PC-9 (cell line): Measurements from ENCODE around the gene PLEKHG1. TPM values are rescaled to one million over a fixed set of nuclear protein-coding genes. Genes with fewer than 3 reads are reported as not detected.

Experiments
- BruUV-seq: library from RNA; stranded (reverse); fragments of 400-500 nt; replicated peaks from 2 replicates; lab custom pipeline; 2021; lab: Mats Ljungman, UMichigan
- CTCF ChIA-PET: fragments of 300-600 bp; sonication (Branson Sonifier 250); formaldehyde crosslinking; loops from one replicate; lab custom pipeline; 2022; ENCODE audit warnings: antibody characterized with exemption; lab: Charles Lee
- POLR2A ChIA-PET: fragments of 300-600 bp; sonication (Branson Sonifier 250); formaldehyde crosslinking; loops from one replicate; lab custom pipeline; 2022; ENCODE audit warnings: antibody characterized with exemption; ENCODE audit not compliant: unreplicated experiment; lab: Charles Lee
- DNase-seq, 2 experiments: peaks; one replicate each; pipeline versions ENCODE4 v3.0.0 to v3.0.0-alpha.2; 2015 to 2022; ENCODE audit warnings: mixed read lengths in 1 of 2
- H2AFZ ChIP-seq: fragments of 200-600 bp; sonication (generic); 2 replicates; pipeline ENCODE4 v1.8.1; 2017; ENCODE audit warnings: antibody characterized with exemption
- H3F3A ChIP-seq: fragments of 200-600 bp; sonication (generic); 2 replicates; pipeline ENCODE4 v1.8.1; 2017; ENCODE audit warnings: antibody characterized with exemption, mild to moderate bottlenecking, low read depth; ENCODE audit not compliant: insufficient read depth
- H3K27ac ChIP-seq: fragments of 200-600 bp; sonication (generic); 2 replicates; pipeline ENCODE4 v1.6.1; 2016; ENCODE audit warnings: mixed run types
- H3K27me3 ChIP-seq: fragments of 200-600 bp; sonication (generic); 2 replicates; pipeline ENCODE4 v1.6.1; 2016; ENCODE audit warnings: low read depth, mixed run types; ENCODE audit not compliant: insufficient read depth
- H3K36me3 ChIP-seq: fragments of 200-600 bp; sonication (generic); 2 replicates; pipeline ENCODE4 v1.6.1; 2016; ENCODE audit warnings: low read depth, mixed run types
- H3K4me1 ChIP-seq: fragments of 200-600 bp; sonication (generic); replicated peaks from 2 replicates; pipeline ENCODE4 v1.6.1; 2016; ENCODE audit warnings: mixed run types; ENCODE audit not compliant: insufficient read depth
- H3K4me2 ChIP-seq: fragments of 200-600 bp; sonication (generic); 2 replicates; pipeline ENCODE4 v1.6.1; 2017; ENCODE audit warnings: mixed run types
- H3K4me3 ChIP-seq: fragments of 200-600 bp; sonication (generic); 2 replicates; pipeline ENCODE4 v1.6.1; 2016; ENCODE audit warnings: mixed run types
- H3K79me2 ChIP-seq: fragments of 200-600 bp; sonication (generic); 2 replicates; pipeline ENCODE4 v1.6.1; 2017; ENCODE audit warnings: low read depth, mixed run types
- H3K9me2 ChIP-seq: fragments of 200-600 bp; sonication (generic); 2 replicates; pipeline ENCODE4 v1.8.1; 2017; ENCODE audit warnings: mild to moderate bottlenecking; ENCODE audit not compliant: insufficient read depth
- H3K9me3 ChIP-seq: fragments of 200-600 bp; sonication (generic); 2 replicates; pipeline ENCODE4 v1.8.1; 2016; ENCODE audit warnings: low read depth; ENCODE audit not compliant: insufficient read depth
- H4K20me1 ChIP-seq: fragments of 200-600 bp; sonication (generic); 2 replicates; pipeline ENCODE4 v1.8.1; 2017; ENCODE audit not compliant: insufficient read depth
- CTCF ChIP-seq: fragments of 200-600 bp; sonication (generic); conservative IDR thresholded peaks from 2 replicates; pipeline ENCODE4 v1.6.1; 2017; ENCODE audit warnings: mixed run types, antibody characterized with exemption, mild to moderate bottlenecking, moderate library complexity
- EZH2 ChIP-seq: fragments of 200-600 bp; sonication (generic); IDR thresholded peaks from 2 replicates; pipeline ENCODE4 v1.8.0; 2017; ENCODE audit warnings: antibody characterized with exemption, low read depth
- intact Hi-C: fragments of 100-400 bp; cut with micrococcal nuclease; formaldehyde crosslinking; loops from one replicate; pipeline ENCODE4 v1.10.0; 2022; ENCODE audit not compliant: unreplicated experiment
- total RNA-seq: library from RNA; stranded (reverse); gene quantifications from 2 replicates; pipeline ENCODE4 v1.2.3, GENCODE V29; 2021

Gene PLEKHG1
- total RNA-seq, 1 experiment from 2014 or later: 8.9 TPM

- Histone ChIP-seq H4K20me1 (no peaks in the 10 kb centered on the region), H3F3A (no peaks in the 10 kb centered on the region), H3K4me2 (no peak overlapping the region), H3K79me2 (no peaks in the 10 kb centered on the region), H3K27ac (no peak overlapping the region), H3K4me1 (no peaks in the 10 kb centered on the region), H3K27me3 (no peaks in the 10 kb centered on the region), H3K4me3 (no peak overlapping the region), H3K9me2 (no peaks in the 10 kb centered on the region), H3K9me3 (no peaks in the 10 kb centered on the region), H3K36me3 (no peaks in the 10 kb centered on the region), H2AFZ (no peak overlapping the region)
- DNase-seq: no peak
- TF ChIP-seq EZH2: no peak
- TF ChIP-seq CTCF: no peak
- POLR2A ChIA-PET: no interaction called here
- CTCF ChIA-PET: no interaction called here
- intact Hi-C loops: no loop called here
- BruUV-seq: no TSS peak
These were observed 23.8 kb upstream of the PLEKHG1 start for GRCh38 chr6:150575836-150576235.

- Histone ChIP-seq H3F3A (no peaks in the 10 kb centered on the region), H3K27me3 (no peaks in the 10 kb centered on the region), H4K20me1 (no peaks in the 10 kb centered on the region), H3K27ac (no peak overlapping the region), H3K36me3 (no peaks in the 10 kb centered on the region), H3K9me2 (no peaks in the 10 kb centered on the region), H3K4me3 (no peak overlapping the region), H3K79me2 (no peaks in the 10 kb centered on the region), H3K9me3 (no peaks in the 10 kb centered on the region), H3K4me1 (no peaks in the 10 kb centered on the region), H2AFZ (no peak overlapping the region), H3K4me2 (no peak overlapping the region)
- no peak for DNase-seq
- intact Hi-C loops: no loop called here
- ChIA-PET POLR2A (no interaction called here), CTCF (no interaction called here)
- no peak for TF ChIP-seq CTCF
- TF ChIP-seq EZH2: no peak
- no TSS peak for BruUV-seq
These were observed 22.9 kb upstream of the PLEKHG1 start for GRCh38 chr6:150576651-150577226.

DNA sequence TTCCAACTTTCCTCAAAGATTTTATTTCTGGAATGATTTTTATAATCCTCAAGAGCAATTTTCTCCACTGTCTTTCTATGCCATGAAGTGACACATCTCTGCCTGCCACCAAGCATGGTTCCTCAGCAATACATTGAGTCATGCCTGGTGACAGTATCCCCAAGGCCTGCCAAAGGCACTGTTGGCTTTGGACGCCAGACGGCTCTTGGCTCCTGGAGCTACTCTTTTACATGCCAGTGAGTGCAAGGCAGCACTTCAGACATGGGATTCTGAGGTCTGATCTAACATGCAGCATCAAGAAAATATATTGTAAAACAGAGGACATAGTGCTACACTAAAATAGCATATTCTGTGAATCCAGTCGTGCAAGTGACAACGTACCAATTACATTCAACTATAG lies 20.1 kb upstream of the PLEKHG1 start:
- TF ChIP-seq CTCF (no peak), EZH2 (no peak)
- CTCF ChIA-PET: no interaction called here
- POLR2A ChIA-PET: no interaction called here

More for the DNA sequence above, 20.1 kb upstream of the PLEKHG1 start:
- BruUV-seq: no TSS peak
- Histone ChIP-seq H3K4me3 (no peak overlapping the region), H3K4me1 (no peaks in the 10 kb centered on the region), H3K9me3 (no peaks in the 10 kb centered on the region), H3K36me3 (no peaks in the 10 kb centered on the region), H3K27ac (no peak overlapping the region), H3K27me3 (no peaks in the 10 kb centered on the region), H4K20me1 (no peaks in the 10 kb centered on the region), H3K9me2 (no peaks in the 10 kb centered on the region), H3F3A (no peaks in the 10 kb centered on the region), H3K4me2 (no peak overlapping the region), H2AFZ (no peak overlapping the region), H3K79me2 (no peaks in the 10 kb centered on the region)
- intact Hi-C loops: no loop called here
- no peak for DNase-seq
